GM19328 (cell line): Measurements from ENCODE around the gene DOLK.
"Not testable (repeated sequence)": the region's sequence is repeated elsewhere in the genome, so short reads cannot be mapped to it uniquely, and the experiment has no call there.

ENCODE experiments used
- ATAC-seq: cut with Tn5 transposase; IDR thresholded peaks from one replicate; pipeline ENCODE4 v1.9.1; 2021; ENCODE audit warnings: mild to moderate bottlenecking, moderate library complexity; ENCODE audit not compliant: unreplicated experiment

The DOLK gene

DNA sequence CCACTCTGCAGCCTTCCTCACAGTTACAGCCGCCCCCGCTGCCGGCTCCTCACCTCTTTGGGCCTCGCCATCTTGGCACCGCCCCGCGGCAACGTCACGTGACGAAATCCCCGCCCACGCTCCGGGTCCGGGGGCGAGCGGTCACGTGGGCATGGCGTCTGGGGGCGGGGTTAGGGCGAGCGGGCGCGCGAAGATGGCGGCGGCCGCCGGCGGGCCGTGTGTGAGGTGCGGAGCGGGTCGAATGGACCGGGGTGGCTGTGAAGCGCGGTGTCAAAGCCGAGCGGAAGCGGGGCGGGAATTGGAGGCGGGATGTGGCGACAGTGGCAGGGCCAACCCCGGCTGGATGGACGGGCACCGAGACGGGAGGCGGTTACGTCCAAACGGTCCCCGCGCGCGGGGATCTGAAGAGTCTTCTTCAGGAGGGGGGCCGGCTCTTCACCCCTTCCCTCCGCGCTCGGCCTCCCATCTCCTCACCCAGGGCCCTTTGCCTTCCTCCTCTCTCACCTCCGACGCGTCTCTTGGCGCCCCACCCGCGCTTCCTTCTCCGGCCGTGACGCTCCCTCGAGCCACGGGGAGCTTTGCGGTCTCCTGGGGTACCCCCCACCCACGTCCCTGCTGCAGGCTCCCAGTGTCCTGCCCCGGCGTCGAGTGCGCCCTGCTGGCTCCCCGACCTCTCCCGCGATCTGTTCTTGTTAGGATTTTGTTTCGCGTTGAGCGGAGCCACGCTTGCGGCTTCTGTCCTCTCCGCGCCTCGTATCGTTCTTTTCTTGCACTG lies at the start of gene DOLK, which contains the start of gene NUP188:
Gene DOLK (minus strand): TSS at position 77 of the 775 bp plus-strand sequence. CDS start 300 bp downstream, outside the sequence.
Gene NUP188 (plus strand): TSS at position 173 of the 775 bp plus-strand sequence. CDS start 21 bp downstream, at position 194.
- ATAC-seq = peak; percentile 74

- ATAC-seq = no peak
These were observed 48.4 kb upstream of the DOLK start for GRCh38 chr9:128995791-128996190.

DNA sequence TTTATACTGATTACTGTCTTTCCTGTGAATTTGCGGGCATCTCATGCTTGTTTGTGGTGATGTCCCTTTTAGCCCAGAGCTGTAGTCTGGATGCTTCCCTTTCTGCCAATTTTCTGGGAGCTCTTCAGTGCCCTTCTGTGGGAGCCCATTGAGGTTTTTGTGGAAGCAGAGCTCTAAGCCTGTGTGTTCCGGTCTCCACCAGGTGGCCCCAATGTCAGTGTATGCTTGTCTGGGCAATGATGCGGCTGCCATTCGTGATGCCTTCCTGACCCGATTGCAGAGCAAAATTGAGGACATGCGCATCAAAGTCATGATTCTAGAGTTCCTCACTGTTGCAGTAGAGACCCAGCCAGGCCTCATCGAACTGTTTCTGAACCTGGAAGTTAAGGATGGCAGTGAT lies 45.6 kb upstream of the DOLK start:
- ATAC-seq = no peak

- ATAC-seq = no peak
These were observed 40.4 kb upstream of the DOLK start for GRCh38 chr9:128987805-128988204.

- ATAC-seq = no peak
These were observed 39.3 kb upstream of the DOLK start for GRCh38 chr9:128986671-128987070.

- ATAC-seq = no peak
These were observed 36.1 kb upstream of the DOLK start for GRCh38 chr9:128983536-128983935.

- ATAC-seq = no peak
These were observed 31.7 kb upstream of the DOLK start for GRCh38 chr9:128979111-128979510.

- no peak for ATAC-seq
These were observed 25.6 kb upstream of the DOLK start for GRCh38 chr9:128972956-128973355.

DNA sequence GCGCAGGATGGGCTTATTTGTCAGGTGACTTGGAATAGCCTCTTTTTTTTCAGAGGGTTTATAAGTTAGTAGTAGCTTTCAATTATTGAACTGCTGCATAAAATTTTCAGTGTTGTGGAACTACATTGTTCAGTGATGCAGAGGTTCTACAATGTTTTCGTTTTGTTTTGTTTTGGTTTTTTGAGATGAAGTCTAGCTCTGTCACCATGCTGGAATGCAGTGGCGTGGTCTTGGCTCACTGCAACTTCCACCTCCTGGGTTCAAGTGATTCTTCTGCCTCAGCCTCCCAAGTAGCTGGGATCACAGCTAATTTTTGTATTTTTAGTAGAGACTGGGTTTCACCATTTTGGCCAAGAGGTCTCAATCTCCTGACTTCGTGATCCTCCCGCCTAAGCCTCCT lies 22.1 kb upstream of the DOLK start:
- no peak for ATAC-seq

DNA sequence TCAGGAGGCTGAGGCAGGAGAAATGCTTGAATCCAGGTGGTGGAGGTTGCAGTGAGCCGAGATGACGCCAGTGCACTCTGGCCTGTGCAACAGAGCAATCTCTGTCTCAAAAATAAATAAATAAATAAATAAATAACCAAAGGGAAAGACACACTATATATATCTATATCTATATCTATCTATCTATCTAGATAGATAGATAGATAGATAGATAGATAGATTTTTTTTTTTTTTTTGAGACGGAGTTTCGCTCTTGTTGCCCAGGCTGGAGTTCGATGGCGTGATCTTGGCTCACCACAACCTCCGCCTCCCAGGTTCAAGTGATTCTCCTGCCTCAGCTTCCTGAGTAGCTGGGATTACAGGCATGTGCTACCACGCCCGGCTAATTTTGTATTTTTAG lies 14.0 kb upstream of the DOLK start:
- ATAC-seq = not testable (repeated sequence)

- ATAC-seq = no peak
These were observed 201 bp downstream of the DOLK start for GRCh38 chr9:128947277-128947526.

GRCh38 chr9:128946571-128947276 lies 679 bp downstream of the DOLK start:
- peak; percentile 5 for ATAC-seq

DNA sequence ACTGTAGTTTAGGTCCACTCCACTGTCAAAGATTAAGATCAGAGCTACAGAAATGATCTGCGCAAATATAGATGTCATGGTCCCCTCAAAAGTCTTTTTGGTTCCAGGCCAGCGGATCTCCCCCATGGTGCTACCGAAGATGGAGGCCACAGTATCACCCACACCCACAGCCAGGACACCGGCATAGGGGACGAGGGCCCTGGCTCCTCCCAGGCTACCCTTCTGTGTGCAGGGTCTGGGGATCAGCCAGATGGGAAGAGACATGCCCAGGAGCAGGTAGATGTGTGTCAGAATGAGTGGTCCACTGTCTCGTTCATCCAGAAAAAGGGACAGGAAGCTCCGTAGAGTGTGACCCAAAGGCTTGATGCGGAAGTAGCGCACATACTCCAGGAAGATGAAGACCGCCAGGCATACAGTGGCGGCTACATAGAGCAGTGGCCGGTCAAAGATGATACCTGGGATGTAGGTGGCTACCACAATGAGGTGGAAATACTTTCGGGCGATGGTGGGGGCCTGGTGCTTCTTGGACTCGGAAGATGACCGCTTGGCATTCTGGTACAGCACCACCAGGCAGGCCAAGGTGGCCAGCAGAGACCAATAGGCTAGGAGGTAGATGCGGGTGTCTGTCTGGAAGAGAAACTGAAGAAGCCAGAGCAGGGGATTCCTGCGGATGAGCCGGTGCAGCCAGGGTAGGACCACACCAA lies 1.5 kb downstream of the DOLK start:
- ATAC-seq = no peak

DNA sequence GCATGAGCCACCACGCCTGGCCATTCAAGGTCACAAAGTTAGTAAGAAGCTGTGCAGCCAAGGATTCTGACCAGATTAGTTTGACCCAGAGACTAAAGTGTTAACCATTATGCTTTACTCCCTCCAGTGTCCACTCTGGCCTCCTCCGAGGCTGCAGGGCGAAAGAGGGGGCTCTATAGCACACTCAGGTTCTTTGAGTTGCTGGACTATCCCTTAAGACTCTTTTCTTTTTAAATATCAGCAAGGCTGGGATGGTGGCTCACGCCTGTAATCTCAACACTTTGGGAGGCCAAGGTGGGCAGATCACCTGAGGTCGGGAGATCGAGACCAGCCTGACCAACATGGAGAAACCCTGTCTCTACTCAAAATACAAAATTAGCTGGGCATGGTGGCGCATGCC lies 2.4 kb downstream of the DOLK start:
- ATAC-seq = not testable (repeated sequence)

- ATAC-seq = no peak
These were observed 3.4 kb downstream of the DOLK start for GRCh38 chr9:128943832-128944620.

- no peak for ATAC-seq
These were observed 6.3 kb downstream of the DOLK start for GRCh38 chr9:128940946-128941755.

DNA sequence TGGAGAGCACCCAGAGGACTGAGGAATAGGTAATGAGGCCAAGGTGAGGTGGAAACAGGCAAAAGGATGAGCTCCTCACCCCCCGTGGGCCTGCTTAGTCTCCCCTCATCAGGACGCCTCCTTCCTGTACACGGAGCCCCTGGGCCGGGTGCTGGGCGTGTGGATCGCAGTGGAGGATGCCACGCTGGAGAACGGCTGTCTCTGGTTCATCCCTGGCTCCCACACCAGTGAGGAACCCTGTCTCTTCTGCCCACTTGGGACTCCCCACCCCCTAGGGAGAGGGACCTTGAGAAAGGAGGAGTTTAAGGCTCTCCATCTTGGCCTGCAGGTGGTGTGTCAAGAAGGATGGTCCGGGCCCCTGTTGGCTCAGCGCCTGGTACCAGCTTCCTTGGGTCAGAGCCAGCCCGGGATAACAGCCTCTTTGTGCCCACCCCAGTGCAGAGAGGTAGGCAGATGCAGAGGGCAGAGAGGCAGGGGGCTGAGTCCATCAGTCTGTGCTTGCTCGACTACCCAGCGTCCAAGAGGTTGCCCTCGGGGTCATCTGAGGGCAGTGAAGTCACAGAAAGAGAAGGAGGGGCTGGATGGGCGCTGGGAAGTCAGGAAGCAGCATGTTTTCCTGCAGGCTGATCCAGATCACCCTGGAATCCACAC lies 7.0 kb downstream of the DOLK start:
- ATAC-seq = no peak

GRCh38 chr9:128937310-128938165 lies 9.9 kb downstream of the DOLK start:
- ATAC-seq = no peak
